A673 (cell line): ENCODE measurements around the gene ACKR2.

ENCODE experiments used
- EZH2 ChIP-seq: fragments of 200-600 bp; sonication (generic); IDR thresholded peaks from 2 replicates; pipeline ENCODE4 v1.6.1; 2017; ENCODE audit warnings: borderline replicate concordance, low read depth, mild to moderate bottlenecking, mixed read lengths, antibody characterized with exemption, low read length; ENCODE audit not compliant: poor library complexity, severe bottlenecking
- TF ChIP-seq, protein P1 (sequence below): fragments of 300-800, 200-600 bp; sonication (generic); conservative IDR thresholded peaks from 2 replicates; pipeline ENCODE4 v1.5.1; 2017; ENCODE audit warnings: low read depth, mild to moderate bottlenecking, antibody characterized with exemption, low read length, moderate library complexity, mixed read lengths

DNA sequence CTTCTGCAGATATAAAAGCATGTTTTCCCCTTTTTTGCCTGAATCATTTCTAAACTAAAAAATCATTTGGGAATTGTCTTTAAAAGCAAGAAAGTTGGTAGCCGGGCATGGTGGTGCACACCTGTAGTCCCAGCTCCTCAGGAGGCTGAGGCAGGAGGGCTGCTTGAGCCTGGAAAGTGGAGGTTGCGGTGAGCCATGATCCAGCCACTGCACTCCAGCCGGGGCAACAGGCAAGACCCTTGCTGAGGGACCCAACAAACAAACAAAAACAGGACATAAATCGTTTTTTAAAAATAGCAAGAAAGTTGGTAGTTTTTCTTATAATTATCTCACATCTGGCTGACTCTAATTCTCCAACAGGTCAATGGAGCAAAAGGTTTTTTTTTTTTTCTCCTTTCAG is 7.5 kb upstream of the ACKR2 start:
- TF ChIP-seq, protein P1, sequence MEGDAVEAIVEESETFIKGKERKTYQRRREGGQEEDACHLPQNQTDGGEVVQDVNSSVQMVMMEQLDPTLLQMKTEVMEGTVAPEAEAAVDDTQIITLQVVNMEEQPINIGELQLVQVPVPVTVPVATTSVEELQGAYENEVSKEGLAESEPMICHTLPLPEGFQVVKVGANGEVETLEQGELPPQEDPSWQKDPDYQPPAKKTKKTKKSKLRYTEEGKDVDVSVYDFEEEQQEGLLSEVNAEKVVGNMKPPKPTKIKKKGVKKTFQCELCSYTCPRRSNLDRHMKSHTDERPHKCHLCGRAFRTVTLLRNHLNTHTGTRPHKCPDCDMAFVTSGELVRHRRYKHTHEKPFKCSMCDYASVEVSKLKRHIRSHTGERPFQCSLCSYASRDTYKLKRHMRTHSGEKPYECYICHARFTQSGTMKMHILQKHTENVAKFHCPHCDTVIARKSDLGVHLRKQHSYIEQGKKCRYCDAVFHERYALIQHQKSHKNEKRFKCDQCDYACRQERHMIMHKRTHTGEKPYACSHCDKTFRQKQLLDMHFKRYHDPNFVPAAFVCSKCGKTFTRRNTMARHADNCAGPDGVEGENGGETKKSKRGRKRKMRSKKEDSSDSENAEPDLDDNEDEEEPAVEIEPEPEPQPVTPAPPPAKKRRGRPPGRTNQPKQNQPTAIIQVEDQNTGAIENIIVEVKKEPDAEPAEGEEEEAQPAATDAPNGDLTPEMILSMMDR: no peak
- no peak for TF ChIP-seq EZH2
